ENCODE data around the gene TSFM. TPM values are rescaled to one million over a fixed set of nuclear protein-coding genes. Genes with fewer than 3 reads are reported as not detected.

Gene TSFM
- total and polyA plus RNA-seq, 2 of the 13 experiments (the other 11 are each of a cell fraction or from before 2014, with no cell fraction given): 29.8 to 68.3 TPM

GRCh38 chr12:57765003-57765697 lies 17.4 kb upstream of the TSFM start (continued):
- TF ChIP-seq ZNF580 (CRISPR knock-in tag; IDR thresholded peaks at IDR 0.05; ENCODE audit: borderline replicate concordance, low read depth): 0 out of 2 replicates have a peak, but pooled peaks have one; percentile 77
- 0 out of 2 replicates have a peak, but pooled peaks have one; percentile 37 for TF ChIP-seq BRF2 (CRISPR knock-in tag; IDR thresholded peaks at IDR 0.05)
- no peak for TF ChIP-seq ZBTB37 (CRISPR knock-in tag; IDR thresholded peaks at IDR 0.05)
- TF ChIP-seq PAXIP1 (CRISPR knock-in tag; conservative IDR thresholded peaks at IDR 0.05): peak; percentile 13; the same call in 1 of the 2 replicates
- peak; percentile 42; the same call in 1 of the 2 replicates for TF ChIP-seq ZNF614 (CRISPR knock-in tag; IDR thresholded peaks at IDR 0.05; ENCODE audit: borderline replicate concordance)
- 0 out of 2 replicates have a peak, but pooled peaks have one; percentile 10 for TF ChIP-seq SKIL (CRISPR knock-in tag; IDR thresholded peaks at IDR 0.05; ENCODE audit: borderline replicate concordance)
- no peak; the same call in 1 of the 2 replicates for TF ChIP-seq ZNF501 (CRISPR knock-in tag; IDR thresholded peaks at IDR 0.05)
- TF ChIP-seq DMAP1 (CRISPR knock-in tag; IDR thresholded peaks at IDR 0.05): peak; percentile 51; the same call in 1 of the 2 replicates
- peak; percentile 85 for TF ChIP-seq AGO1 (IDR thresholded peaks at IDR 0.05; ENCODE audit: low read depth, low read length, poor library complexity, severe bottlenecking)
- no peak for TF ChIP-seq MTA3 (CRISPR knock-in tag; IDR thresholded peaks at IDR 0.05)
- TF ChIP-seq ZBTB46 (CRISPR knock-in tag; IDR thresholded peaks at IDR 0.05; ENCODE audit: borderline replicate concordance): no peak
- peak; percentile 24; the same call in 1 of the 2 replicates for TF ChIP-seq RAD21 (CRISPR knock-in tag; IDR thresholded peaks at IDR 0.05)
- no peak for TF ChIP-seq GATA4 (IDR thresholded peaks at IDR 0.05; ENCODE audit: borderline replicate concordance, low read depth)
- no peak for TF ChIP-seq ZFAT (CRISPR knock-in tag; conservative IDR thresholded peaks at IDR 0.05)
- TF ChIP-seq HOXA9 (CRISPR knock-in tag; IDR thresholded peaks at IDR 0.05; ENCODE audit: borderline replicate concordance): peak; percentile 67; the same call in 1 of the 2 replicates
- 0 out of 2 replicates have a peak, but pooled peaks have one; percentile 6 for TF ChIP-seq GTF3A (CRISPR knock-in tag; conservative IDR thresholded peaks at IDR 0.05)
- TF ChIP-seq NAIF1 (CRISPR knock-in tag; IDR thresholded peaks at IDR 0.05; ENCODE audit: borderline replicate concordance): peak; percentile 86; the same call in 1 of the 2 replicates
